ENCODE measurements around the gene PPP1R14B. TPM values are rescaled to one million over a fixed set of nuclear protein-coding genes. Genes with fewer than 3 reads are reported as not detected.

PPP1R14B gene
- total RNA-seq, 2 donors from 2014 or later: 236 to 276 TPM

Other genes with a start within 250 kb of the PPP1R14B start
- gene FLRT1, start 211.0 kb downstream of the PPP1R14B start, total RNA-seq: not detected
- 1 to 10 TPM; 5.4 to 9.6 TPM for gene MACROD1, start 80.8 kb downstream of the PPP1R14B start, total RNA-seq
- gene STIP1, start 60.8 kb downstream of the PPP1R14B start, total RNA-seq: 100 to 1,000 TPM; 259 to 462 TPM
- gene FERMT3, start 40.2 kb downstream of the PPP1R14B start, total RNA-seq: 100 to 1,000 TPM; 172 to 191 TPM
- gene TRPT1, start 20.8 kb downstream of the PPP1R14B start, total RNA-seq: 10 to 100 TPM; 20.3 to 48.4 TPM
- 10 to 100 TPM; 77.4 to 98.4 TPM for gene NUDT22, start 20.7 kb downstream of the PPP1R14B start, total RNA-seq
- 10 to 100 TPM; 19.9 to 39.7 TPM for gene DNAJC4, start 16.4 kb downstream of the PPP1R14B start, total RNA-seq
- gene VEGFB, start 12.4 kb downstream of the PPP1R14B start, total RNA-seq: 10 to 100 TPM; 74.1 to 83.5 TPM
- gene FKBP2, start 5.8 kb downstream of the PPP1R14B start, total RNA-seq: 10 to 100 TPM; 16.3 to 45.2 TPM
- 10 to 100 TPM; 13.1 to 22.8 TPM for gene PLCB3, start 4.6 kb upstream of the PPP1R14B start, total RNA-seq
- gene BAD, start 37.7 kb upstream of the PPP1R14B start, total RNA-seq: 10 to 100 TPM; 21.5 to 38.5 TPM
- gene GPR137, start 38.9 kb upstream of the PPP1R14B start, total RNA-seq: 10 to 100 TPM; 40.6 to 41.4 TPM
- gene KCNK4, start 44.4 kb upstream of the PPP1R14B start, total RNA-seq: not detected
- gene CATSPERZ, start 53.4 kb upstream of the PPP1R14B start, total RNA-seq: not detected
- gene ESRRA, start 58.6 kb upstream of the PPP1R14B start, total RNA-seq: 10 to 100 TPM; 31.2 to 55.7 TPM
- 100 to 1,000 TPM; 157 to 218 TPM for gene TRMT112, start 70.6 kb upstream of the PPP1R14B start, total RNA-seq
- gene PRDX5, start 71.2 kb upstream of the PPP1R14B start, total RNA-seq: 100 to 1,000 TPM; 124 to 164 TPM
- 100 to 1,000 TPM; 120 to 125 TPM for gene CCDC88B, start 93.3 kb upstream of the PPP1R14B start, total RNA-seq
- 10 to 100 TPM; 14.8 to 33.3 TPM for gene RPS6KA4, start 112.2 kb upstream of the PPP1R14B start, total RNA-seq

Measured in activated T-helper 17 cell treated with anti-CD3 and anti-CD28 coated beads, Interleukin-2, amount 50 U/mL, for 72 hours (primary cell).